ENCODE measurements around the gene UPB1.
"Not testable (repeated sequence)": the region's sequence is repeated elsewhere in the genome, so short reads cannot be mapped to it uniquely, and the experiment has no call there.

The UPB1 gene

DNA sequence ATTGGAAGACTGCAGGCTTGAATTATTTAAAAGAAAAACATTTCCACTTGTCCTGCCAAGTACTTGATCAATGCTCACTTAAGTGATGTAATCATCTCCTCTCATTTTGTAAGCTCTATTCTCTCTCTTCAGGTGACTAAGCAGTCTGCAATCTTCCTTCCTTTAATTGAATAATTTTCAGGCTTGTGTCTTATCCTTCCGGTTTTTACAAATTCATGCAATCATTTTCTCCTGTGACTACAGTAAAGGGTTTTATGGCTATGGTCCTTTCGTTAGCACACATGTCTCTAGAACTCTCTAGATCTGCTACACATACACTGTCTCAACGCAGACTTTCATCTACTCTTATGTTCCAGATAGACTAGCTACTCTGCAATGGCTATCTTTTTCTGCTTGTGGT, 12.6 kb upstream of the UPB1 start:
- peak; percentile 77 for DNase-seq

DNA sequence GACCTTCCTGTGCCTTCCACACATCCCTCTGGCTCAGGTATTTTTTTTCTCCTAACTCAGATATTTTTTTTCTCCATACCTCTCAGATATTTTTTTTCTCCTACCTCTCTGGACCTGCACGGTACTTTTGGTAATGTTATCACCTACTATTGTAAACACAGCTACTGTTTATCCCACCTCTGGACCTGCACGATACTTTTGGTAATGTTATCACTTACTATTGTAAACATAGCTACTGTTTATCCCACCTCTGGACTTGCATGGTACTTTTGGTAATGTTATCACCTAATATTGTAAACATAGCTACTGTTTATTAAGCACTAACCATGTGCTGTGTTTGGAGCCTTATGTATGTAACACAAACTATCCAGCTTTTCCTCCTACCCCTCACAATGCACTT, 12.1 kb upstream of the UPB1 start:
- no peak for DNase-seq

DNA sequence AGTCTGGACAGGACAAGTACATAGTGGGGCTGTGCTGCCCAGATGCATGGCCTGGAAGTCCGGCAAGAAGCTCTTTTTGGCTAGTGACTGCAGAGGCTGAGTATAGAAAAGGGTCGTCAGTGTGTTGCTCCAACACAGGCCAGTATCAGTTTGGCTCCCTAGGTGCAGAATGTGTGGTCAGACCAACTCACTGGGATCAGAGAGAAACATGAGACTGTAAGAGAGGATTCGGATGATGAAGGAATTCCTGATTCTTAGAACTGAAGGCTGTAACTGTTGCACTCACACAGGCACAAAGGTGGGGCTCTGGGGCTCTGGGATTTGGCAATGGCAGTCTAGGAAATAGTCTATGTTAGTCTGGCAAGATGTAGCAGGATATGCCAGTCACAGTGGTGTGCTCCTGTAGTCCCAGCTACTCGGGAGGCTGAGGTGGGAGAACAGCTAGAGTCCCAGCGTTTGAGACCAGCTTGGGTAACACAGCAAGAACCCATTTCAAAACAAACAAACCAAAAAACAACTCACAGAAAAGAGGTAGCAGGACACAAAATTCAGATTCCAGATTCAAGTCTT, 11.1 kb upstream of the UPB1 start:
- DNase-seq = no peak

DNA sequence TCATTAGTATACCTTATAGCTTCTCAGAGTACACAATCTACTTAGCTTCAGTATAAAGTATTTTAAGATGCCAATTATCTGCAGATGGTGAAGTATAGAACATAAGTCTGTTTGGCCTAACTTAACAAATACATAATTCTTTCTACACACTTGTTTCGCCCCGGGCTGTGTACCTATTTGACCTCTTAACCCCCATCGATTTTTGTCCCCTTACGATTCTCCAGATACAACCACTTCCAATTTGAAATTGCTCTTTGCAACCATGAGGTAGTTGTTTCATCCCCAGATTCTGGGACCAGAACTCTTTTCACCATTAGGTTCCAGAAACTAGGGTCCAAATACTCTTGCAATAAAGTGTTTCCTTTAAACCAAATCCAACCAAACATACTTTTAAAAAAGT, 10.0 kb upstream of the UPB1 start:
- no peak for DNase-seq

DNA sequence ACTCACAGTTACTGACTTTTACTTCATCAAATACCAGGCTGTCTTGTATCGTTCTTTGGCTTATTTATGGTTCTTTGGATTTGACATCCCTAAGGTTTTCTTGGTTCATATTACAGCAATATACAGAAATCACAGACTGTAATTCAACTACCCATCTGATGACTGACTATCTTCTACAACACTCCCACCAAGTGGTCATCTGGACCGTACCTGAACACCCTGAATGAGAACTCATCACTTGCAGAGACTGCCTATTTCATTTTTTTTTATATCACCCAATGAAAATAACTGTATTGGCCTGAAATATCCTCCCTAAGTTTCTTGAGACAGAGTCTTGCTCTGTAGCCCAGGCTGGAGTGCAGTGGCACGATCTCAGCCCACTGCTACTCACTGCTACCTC, 9.5 kb upstream of the UPB1 start:
- DNase-seq = no peak

DNA sequence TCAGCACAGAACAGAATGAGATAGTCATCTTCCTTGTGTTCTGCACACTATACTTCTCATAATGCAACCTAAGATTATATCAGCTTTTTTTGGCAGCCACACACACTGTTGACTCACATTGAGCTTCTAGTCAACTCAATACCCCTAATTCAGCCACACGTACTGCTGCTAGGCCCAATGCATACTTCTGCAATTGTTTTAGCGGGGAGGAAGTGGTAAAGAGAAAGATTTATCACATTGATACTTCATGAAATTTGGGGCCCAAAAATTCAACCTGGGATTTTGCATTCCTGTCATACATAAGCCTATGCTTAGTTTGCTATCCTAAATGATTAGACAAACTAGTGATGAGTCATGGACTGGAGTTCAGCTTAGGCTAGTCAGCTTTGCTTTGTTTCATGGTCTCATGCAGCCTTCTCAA, 8.6 kb upstream of the UPB1 start:
- peak; percentile 90 for DNase-seq

DNA sequence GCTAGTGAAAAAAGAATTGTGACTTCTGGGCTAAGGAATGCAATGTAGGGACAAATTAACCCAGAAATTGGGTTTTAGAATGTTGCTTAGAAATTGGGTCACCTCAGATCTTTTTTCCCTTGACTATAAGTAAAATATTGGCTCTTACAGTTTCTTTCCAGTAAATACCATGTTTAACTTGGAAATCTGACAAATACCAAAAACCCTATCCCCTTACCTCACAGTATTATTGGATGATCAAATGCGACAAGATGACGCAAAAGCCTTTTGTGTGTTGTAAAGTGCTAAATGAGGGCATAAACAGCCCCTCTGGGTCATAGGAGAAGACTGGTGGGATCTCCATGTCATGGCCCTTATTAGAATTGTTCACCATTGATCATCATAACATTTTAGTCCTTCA, 6.1 kb upstream of the UPB1 start:
- no peak for DNase-seq

DNA sequence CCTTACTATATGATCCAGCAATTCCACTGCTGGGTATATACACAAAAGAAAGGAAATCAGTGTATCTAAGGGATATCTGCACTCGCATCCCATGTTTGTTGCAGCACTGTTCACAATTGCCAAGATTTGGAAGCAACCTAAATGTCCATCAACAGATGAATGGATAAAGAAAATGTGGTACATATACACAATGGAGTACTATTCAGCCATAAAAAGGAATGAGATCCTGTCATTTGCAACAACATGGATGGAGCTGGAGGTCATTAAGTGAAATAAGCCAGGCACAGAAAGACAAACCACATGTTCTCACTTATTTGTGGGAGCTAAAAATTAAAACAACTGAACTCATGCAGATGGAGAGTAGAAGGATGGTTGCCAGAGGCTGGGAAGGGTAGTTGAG, 5.7 kb upstream of the UPB1 start:
- DNase-seq = not testable (repeated sequence)

DNA sequence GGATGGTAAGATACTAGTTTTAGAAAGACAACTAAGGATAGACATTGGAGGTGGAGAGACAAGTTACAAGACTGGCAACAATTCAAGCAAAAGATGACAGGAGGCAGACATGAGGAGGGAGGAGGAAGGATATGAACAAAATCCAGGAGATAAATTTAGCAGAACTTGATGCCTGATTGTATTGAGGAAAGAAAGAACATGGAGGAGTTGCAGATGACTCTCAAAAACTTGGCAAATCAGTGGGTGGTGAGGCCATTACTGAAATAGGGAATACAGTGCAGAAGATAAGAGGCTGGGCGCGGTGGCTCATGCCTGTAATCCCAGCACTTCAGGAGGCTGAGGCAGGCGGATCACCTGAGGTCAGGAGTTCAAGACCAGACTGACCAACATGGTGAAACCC, 2.7 kb upstream of the UPB1 start:
- no peak for DNase-seq

DNA sequence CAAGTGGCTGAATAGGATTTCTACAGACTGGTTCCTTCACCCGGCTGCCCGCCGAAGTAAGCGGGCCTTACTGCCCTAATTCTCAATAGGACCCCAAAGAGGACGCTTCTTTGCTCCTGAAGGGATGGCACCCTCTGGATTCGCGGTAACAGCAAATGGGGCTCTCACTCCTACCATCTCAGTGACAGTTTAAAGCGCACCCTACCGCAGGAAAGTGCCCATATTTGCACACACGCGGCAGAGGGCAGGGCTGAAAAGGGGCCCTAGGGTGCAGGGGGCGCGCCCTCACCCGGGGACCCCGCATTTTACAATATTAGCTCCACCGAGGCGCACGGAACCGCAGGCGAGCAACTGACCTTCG, 985 bp upstream of the UPB1 start:
- DNase-seq = no peak

DNA sequence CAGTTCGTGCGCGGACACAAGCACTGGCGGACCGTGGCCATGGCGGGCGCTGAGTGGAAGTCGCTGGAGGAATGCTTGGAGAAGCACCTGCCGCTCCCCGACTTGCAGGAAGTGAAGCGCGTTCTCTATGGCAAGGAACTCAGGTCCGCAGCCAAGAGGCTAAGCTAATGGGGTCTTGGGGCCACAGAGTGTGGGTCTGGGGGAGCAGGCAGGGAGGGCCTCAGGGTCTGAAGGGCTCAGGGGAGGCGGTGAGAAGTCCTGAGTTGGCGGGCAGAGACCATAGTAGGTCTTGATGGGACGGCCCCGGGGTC, 188 bp downstream of the UPB1 start:
- no peak for DNase-seq

DNA sequence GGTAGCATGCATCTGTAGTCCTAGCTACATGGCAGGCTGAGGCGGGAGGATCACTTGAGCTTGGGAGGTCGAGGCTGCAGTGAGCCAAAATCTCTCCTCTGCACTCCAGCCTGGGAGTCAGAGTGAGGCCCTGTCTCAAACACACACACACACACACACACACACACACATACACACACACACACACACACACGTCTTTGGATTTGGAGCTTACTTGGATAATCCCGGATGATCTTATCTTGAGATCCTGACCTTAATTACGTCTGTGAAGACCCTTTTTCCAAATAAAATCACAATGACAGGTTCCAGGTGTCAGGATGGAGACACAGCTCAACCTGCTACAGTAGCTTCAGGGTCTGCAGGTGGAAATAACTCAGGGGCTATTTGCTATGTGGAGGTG, 1.1 kb downstream of the UPB1 start:
- DNase-seq = no peak

DNA sequence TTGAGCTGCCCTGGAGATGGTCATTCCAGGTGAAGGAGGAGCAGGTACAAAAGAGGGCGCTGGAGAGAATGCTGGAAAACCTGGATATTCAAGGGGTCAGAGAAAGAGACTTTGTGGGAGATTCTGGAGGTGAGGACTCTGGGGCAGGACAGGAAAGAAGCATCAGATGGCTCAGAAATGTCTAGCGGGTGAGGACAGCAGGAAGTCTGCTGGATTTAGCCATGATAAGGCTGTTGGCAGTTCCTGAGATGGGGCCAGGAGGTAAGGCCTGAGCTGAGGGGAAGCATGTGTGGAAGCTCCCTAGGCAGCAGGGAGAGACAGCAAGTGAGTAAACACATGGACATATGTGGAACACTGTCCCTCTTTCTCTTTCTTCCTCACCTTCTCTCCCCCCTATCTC, 1.5 kb downstream of the UPB1 start:
- DNase-seq = no peak

DNA sequence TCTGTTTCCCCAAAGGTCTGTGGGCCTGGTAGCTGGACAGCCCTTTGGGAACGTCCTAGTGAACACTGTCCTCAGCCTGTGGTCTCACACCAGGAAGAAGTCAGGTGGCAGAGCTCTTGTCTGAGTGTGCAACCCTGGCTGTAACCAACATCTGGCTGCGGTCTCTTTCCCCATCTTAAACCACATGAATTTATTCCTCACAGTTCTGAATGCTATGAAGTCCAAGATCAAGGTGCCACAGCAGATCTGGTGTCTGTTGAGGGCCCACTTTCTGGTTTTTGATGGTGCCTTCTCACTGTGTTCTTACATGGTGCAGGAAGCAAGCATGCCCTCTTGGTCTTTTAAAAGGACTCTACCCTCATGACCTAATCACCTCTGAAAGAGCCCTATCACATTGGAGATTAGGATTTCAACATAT, 2.7 kb downstream of the UPB1 start:
- no peak for DNase-seq

DNA sequence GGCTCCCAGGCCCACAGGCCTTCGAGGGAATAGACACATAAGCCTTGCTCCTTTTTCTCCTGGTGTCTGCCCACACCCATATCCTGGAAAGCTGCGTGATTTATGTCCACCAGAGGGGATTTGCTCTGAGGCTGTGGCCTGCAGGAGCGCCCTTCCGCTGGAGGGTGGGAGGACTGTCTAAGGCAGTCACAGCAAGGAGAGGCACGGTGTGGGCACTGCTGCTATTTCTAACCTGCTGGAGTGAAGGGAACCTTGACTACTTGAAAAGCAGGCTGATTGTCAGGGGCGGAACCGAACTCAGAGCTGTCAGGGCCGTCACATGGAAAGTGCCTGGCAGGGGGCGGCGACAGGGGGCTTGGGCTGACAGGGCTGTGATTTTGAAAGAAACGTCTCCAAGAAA, 3.7 kb downstream of the UPB1 start:
- no peak for DNase-seq

DNA sequence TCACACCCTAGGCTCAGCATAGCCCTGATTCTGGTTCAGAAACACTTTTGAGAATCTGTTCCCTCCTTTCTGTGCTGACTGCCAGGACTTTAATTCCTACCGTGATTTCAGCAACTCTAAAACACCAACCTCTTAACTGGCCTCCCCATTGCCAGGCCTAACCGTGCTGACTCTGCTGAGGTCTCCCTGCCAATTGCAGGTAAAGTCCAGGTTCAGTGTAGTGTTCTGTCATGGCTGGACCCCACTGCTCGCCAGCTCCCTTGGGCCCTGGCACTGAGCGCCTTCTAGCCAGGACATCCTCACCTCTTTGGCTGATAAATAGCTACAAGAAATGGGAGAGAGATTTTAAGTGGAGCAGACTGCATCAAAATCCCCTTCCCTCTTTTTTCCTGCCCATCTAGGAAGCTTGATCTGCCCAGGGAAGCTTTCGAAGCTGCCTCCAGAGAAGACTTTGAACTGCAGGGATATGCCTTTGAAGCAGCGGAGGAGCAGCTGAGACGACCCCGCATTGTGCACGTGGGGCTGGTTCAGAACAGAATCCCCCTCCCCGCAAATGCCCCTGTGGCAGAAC, 4.7 kb downstream of the UPB1 start:
- no peak for DNase-seq

DNA sequence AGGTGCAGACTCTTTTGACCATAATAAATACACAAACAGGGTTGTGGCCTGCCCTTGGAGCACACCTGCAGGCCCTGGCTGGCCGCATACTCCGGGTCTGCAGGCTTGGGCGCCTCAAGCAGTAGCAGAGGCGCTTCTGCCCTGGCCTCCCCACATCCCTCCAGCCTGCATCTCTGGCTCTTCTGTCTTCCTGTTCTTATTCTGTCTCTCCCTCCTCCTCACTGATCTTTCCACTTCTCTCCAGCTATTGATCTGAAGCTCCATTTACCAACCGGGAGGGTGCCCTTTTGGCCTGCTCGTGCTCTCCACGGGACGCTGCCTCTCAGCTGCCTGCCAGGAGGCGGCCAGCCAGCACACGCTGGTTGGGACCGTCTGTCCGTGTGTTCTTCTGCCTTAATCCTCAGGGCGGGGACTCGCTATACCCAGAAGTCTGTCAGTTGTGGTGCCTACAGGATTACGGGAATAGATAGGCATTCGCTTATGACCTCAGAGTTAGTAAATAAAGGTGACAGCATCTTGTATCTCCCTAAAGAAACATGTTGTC, 5.2 kb downstream of the UPB1 start:
- DNase-seq = no peak

DNA sequence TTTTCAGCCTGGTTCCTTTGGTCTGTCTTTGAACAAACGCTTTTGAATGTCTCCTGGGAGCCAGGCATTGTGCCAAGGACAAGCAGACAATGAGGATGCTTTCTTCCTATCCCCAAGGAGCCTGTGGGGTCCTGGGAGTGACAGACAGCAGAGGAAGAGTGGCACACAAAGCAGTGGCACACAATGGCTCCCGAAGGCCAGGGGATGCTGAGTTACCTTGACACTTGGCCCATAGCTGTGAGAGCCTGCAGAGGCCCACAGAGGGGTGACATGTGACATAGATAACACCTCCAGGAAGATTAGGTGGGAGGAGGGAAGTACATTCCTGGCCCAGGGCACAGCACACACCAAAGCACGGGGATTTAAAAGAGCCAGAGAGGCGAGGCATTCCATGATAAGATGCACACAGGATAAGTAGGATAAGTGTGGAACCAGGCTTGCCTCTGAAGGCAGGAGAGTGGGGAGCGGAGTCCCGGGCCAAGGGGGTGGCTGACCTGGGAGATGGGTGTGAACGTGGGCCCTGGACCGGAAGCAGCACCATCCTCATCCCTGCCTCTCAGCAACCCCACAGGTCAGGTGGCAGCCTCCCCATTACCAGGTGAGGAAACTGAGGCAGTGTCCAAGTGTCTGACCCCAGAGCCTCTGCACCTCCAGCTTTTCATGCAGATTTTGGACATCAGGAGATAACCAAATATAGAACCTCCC, 6.3 kb downstream of the UPB1 start:
- DNase-seq = no peak

DNA sequence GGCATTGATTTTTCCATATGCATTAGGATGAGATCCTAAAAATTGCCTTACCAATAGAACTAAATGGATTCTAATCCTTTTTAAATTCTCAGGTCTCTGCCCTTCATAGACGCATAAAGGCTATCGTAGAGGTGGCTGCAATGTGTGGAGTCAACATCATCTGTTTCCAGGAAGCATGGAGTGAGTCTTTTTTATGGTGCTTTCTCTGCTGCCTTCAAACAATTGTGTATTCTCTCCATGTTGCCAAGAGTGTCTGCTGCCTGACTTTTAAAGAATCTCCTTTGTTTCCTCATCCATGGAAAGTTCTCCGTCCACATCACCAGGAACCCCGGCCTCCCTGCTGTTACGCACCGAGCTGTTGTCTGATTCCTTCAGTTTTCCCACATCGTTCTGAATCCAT, 6.9 kb downstream of the UPB1 start:
- no peak for DNase-seq

DNA sequence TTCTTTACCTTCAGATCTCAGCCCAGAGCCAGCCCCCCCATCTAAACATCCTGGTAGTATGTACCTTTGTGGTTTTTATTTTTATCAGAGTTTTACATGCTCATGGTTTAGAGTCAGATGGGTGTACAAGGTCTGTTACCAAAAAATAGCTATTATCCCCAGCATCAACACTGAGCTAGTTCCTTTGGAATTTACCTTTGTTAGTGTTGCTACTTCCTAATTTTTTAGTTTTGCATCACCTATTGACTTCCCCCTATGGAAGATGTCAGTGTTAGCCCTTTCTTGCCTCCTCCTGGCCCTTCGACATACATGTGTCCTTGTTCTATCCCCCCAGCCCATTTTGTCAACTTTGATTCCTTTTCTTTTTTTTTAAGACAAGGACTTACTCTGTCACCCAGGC, 7.4 kb downstream of the UPB1 start:
- no peak for DNase-seq

DNA sequence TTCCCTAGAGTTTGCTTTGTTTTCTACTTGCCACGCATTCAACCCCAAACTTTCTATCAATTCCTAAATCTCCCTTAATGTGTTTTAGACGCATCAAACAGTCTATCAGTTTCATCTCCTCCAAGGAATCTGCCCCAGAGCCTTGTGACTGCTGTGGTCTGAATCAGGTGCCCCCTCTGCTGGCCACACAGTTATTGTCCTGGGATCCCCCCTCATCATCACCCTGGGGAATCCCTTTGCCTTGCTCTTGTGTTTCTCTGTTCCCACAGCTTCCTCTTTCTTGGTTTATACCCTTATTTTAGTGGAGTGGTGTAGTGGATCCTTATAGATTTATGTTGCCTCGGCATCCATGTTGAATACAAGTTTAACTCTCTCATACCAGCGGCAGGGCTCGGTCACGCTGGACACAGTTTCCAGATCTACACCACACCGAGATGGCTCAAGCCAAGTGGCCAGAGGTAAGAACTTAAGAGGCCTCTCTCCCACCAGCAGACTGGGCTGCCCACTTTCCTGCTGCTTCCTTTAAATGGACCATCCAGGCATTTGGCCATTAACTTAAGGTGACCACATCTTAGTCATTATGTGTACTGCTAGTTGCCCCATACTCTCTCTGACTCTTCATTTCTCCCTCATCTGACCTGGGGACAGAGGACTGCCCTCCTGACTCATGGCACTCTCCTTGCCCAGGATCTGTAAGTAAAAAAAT, 8.2 kb downstream of the UPB1 start:
- peak; percentile 72 for DNase-seq

DNA sequence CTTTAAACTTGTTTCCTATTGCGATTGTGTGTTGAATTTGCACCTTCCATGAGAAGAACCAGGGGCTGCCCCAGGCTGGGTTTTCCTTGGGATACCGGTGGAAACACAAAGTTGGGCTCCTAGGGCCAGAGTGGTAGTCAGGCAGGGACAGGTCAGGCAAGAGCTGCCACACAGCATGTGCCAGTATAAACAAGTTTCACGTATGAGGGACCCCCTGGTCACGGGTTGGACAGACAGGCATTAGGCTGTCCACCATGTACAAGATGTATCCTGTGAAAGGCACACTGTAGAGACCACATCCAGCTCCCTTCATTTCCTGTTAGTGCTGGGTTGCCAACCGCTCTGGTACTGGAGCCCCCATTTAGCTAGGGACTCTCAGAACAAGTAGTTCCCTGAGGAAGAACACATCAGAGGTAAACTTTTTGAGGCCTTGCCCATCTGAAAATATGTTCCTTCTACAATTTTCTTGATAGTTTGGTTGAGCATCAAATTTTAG, 8.8 kb downstream of the UPB1 start:
- DNase-seq = no peak

DNA sequence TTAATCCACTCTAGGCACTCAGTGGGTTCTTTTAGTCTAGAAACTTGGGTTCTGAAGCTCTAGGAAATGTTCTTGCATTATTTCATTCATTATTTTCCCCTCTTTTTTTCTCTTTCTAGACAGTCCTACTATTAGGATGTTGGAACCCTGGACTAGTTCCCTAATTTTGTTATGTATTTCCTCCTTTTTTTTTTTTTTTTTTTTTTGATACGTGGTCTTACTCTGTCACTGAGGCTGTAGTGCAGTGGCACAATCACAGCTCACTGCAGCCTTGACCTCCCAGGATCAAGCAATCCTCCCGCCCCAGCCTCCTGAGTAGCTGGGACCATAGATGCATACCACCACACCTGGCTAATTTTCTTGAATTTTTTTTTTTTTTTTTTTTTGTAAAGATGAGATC, 9.4 kb downstream of the UPB1 start:
- no peak for DNase-seq
